IgD-negative memory B cell (primary cell): ENCODE results near the gene ST3GAL4. TPM values are rescaled to one million over a fixed set of nuclear protein-coding genes. Genes with fewer than 3 reads are reported as not detected.

ENCODE experiments used
- H3K27ac Mint-ChIP-seq, 3 donors: one replicate each; pipeline ENCODE4 v1.8.0; 2020 to 2022; ENCODE audit warnings: mild to moderate bottlenecking in 3 of 3, mixed read lengths in 3 of 3, moderate library complexity in 1 of 3
- H3K27me3 Mint-ChIP-seq: one replicate; pipeline ENCODE4 v1.8.0; 2021; ENCODE audit warnings: mixed read lengths
- H3K36me3 Mint-ChIP-seq: one replicate; pipeline ENCODE4 v1.8.0; 2020; ENCODE audit warnings: mild to moderate bottlenecking, mixed read lengths
- H3K4me1 Mint-ChIP-seq, 3 donors: one replicate each; pipeline ENCODE4 v1.8.0; 2020 to 2022; ENCODE audit warnings: mixed read lengths in 3 of 3, mild to moderate bottlenecking in 1 of 3
- H3K4me3 Mint-ChIP-seq, 4 donors: one replicate each; pipeline ENCODE4 v1.8.0; 2020 to 2022; ENCODE audit warnings: mild to moderate bottlenecking in 4 of 4, mixed read lengths in 4 of 4, moderate library complexity in 3 of 4
- H3K9me3 Mint-ChIP-seq, 3 donors: one replicate each; pipeline ENCODE4 v1.8.0; 2020 to 2021; ENCODE audit warnings: mixed read lengths in 3 of 3, mild to moderate bottlenecking in 1 of 3
- polyA plus RNA-seq: library from polyadenylated mRNA; unstranded; fragments of 300-500 nt; fragmentation: Illumina TruSeq; gene quantifications from one replicate; pipeline ENCODE4 v1.2.3, GENCODE V29; 2021

ST3GAL4 gene
- polyA plus RNA-seq, 1 donor from 2014 or later, result 3.6 TPM

DNA sequence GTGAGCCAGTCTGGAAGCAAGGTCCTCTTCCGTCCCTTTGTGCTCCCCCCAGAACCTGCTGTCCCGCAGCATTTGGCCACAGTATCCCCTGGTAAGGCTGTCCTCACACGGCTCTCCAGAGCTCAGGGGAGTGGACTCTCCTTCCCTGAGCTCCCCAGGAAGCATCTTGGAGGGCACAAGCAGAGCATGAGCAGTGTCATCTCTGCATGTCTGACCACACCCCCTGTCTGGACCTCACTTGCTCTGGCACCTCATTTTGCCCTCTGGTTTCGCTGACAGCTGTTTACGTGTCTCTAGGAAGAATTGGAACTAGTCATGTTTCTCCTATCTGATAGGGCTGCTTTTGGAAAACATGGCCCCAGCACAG is 36.1 kb upstream of the ST3GAL4 start:
- Mint-ChIP-seq H3K27me3 (no peaks in the 10 kb centered on the region), H3K9me3 (no peaks in the 10 kb centered on the region), H3K27ac (peak overlapping the region in 1 of 3 donors; percentile 53), H3K36me3 (peaks cover 23% of the 10 kb centered on the region), H3K4me1 (peaks cover 5 to 14% (median 8%) of the 10 kb centered on the region in 3 donors), H3K4me3 (no peak overlapping the region)

DNA sequence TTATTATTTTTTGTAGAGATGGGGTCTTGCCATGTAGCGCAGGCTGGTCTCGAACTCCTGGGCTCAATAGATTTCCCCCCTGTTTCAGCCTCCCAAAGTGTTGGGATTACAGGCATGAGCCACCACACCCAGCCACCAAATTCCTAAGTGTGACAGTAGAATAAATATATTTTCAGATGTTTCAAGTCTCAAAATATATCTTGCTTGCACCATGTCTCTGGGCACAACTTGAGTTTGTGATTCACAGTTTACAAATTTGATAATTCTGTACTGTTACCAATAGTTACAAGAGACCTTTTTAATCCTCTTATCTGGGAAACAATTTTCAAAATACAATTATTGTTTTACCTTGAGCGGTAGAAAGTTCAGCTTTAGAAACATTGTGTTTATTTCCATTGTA is 32.5 kb upstream of the ST3GAL4 start:
- Mint-ChIP-seq H3K4me1 (peaks cover 5 to 6% (median 5%) of the 10 kb centered on the region in 3 donors), H3K36me3 (peaks cover 16% of the 10 kb centered on the region), H3K9me3 (no peaks in the 10 kb centered on the region), H3K27ac (no peak overlapping the region), H3K4me3 (no peak overlapping the region), H3K27me3 (no peaks in the 10 kb centered on the region)

- H3K4me3 Mint-ChIP-seq, result no peak overlapping the region
- H3K4me1 Mint-ChIP-seq, result no peaks in the 10 kb centered on the region
- no peaks in the 10 kb centered on the region for H3K9me3 Mint-ChIP-seq
- H3K27ac Mint-ChIP-seq, result peak overlapping the region in 2 of 3 donors; percentile 54 to 90
- H3K36me3 Mint-ChIP-seq, result peaks cover 8% of the 10 kb centered on the region
- H3K27me3 Mint-ChIP-seq, result no peaks in the 10 kb centered on the region
Observed at GRCh38 chr11:126327281-126328000, 28.0 kb upstream of the ST3GAL4 start.

DNA sequence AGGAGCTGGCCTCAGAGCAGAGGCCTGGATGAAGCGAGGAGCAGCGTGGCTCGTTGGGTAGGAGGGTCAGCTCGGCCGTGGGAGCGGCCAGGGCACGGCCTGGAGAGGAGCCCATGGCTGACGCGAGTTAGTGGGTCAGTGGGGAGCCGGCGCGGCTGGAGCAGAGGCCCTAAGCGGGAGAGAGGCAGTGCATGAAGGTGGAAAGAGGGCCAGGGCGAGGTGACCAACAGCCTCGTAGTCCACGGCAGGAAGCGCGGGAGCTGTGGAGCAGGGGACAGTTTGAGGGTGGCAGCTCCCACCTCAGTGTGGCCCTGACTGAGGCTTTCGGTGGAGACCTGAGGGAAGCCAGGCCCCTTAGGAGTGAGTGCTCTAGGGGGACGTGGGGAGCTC is 27.5 kb upstream of the ST3GAL4 start:
- H3K27me3 Mint-ChIP-seq, result no peaks in the 10 kb centered on the region
- H3K27ac Mint-ChIP-seq, result no peak overlapping the region
- H3K4me1 Mint-ChIP-seq, result no peaks in the 10 kb centered on the region
- H3K9me3 Mint-ChIP-seq, result no peaks in the 10 kb centered on the region
- H3K4me3 Mint-ChIP-seq, result no peak overlapping the region
- H3K36me3 Mint-ChIP-seq, result peaks cover 8% of the 10 kb centered on the region

GRCh38 chr11:126328444-126328843 is 27.0 kb upstream of the ST3GAL4 start:
- H3K27me3 Mint-ChIP-seq, result no peaks in the 10 kb centered on the region
- H3K27ac Mint-ChIP-seq, result no peak overlapping the region
- H3K9me3 Mint-ChIP-seq, result no peaks in the 10 kb centered on the region
- H3K36me3 Mint-ChIP-seq, result peaks cover 8% of the 10 kb centered on the region
- H3K4me1 Mint-ChIP-seq, result no peaks in the 10 kb centered on the region
- no peak overlapping the region for H3K4me3 Mint-ChIP-seq

DNA sequence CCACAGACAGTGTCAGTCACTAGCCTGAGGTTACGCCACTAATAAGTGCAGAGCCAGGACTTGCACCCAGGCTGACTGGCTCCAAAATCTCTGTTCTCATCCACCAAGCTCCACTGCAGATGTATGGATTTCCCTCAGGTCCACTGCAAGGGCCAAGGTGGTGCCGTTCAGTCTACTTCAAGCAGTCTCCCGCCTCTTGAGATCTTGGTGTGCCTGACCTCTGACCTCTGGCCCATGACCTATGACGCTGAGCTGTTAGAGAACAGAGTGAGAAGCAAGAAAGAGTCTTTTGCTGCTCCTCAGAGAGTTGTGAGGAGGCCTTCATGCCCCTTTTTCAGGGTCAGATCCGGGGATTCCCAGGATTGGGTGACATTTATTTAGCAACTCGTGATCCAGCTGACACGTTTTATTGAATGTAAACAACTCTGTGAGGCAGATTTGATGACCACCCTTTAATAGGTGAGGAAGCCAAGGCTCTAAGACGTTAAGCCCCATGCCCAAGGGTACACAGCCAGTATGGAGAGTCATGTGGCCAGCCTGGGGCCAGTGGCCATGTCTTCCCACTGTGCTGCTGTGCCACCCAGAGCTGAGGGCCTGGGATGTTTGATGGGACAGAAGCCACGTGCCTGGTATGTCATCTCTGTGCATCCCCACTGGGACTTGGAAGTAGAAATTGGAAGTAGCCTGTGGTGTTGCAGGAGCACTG is 26.4 kb upstream of the ST3GAL4 start:
- H3K4me1 Mint-ChIP-seq, result no peaks in the 10 kb centered on the region
- no peaks in the 10 kb centered on the region for H3K27me3 Mint-ChIP-seq
- no peak overlapping the region for H3K27ac Mint-ChIP-seq
- H3K36me3 Mint-ChIP-seq, result peaks cover 7% of the 10 kb centered on the region
- H3K9me3 Mint-ChIP-seq, result no peaks in the 10 kb centered on the region
- H3K4me3 Mint-ChIP-seq, result peak overlapping the region in 1 of 4 donors; percentile 74

DNA sequence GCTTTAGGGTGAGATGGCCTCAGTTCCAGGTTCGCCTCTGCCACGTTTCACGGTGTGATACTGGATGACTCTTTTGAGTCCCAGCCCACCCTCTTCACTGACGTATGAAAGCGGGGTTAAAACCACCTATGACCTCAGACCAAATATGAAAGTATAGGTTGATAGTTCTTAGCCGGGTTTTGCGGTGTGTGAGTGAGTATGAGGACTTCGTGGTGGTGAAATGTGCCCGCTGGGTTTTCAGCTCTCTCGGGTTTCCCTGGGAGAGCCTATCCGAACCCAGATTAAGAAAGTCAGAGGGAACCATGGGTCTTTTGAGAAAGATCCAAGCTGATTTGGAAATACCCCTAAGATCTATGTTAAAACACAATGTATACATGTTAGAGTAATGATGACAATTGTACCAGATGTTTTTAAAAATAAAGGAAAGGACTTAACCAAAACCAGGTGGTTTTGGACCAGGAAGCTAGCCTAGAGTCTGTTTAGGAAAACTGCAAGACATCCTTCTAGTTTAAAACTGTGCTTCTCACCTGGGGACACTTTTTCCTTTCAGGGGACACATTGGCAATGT is 25.8 kb upstream of the ST3GAL4 start:
- H3K36me3 Mint-ChIP-seq, result peaks cover 7% of the 10 kb centered on the region

GRCh38 chr11:126331286-126331685 is 24.2 kb upstream of the ST3GAL4 start:
- peak overlapping the region in 1 of 3 donors; percentile 71 for H3K27ac Mint-ChIP-seq
- no peaks in the 10 kb centered on the region for H3K9me3 Mint-ChIP-seq
- no peak overlapping the region for H3K4me3 Mint-ChIP-seq
- peaks cover 5% of the 10 kb centered on the region for H3K36me3 Mint-ChIP-seq
- H3K4me1 Mint-ChIP-seq, result no peaks in the 10 kb centered on the region
- no peaks in the 10 kb centered on the region for H3K27me3 Mint-ChIP-seq

More for the DNA sequence above, 25.8 kb upstream of the ST3GAL4 start:
- no peaks in the 10 kb centered on the region for H3K4me1 Mint-ChIP-seq
- no peaks in the 10 kb centered on the region for H3K27me3 Mint-ChIP-seq
- no peaks in the 10 kb centered on the region for H3K9me3 Mint-ChIP-seq
- H3K27ac Mint-ChIP-seq, result no peak overlapping the region
- H3K4me3 Mint-ChIP-seq, result peak overlapping the region in 1 of 4 donors; percentile 74

- no peaks in the 10 kb centered on the region for H3K4me1 Mint-ChIP-seq
- H3K4me3 Mint-ChIP-seq, result peak overlapping the region in 1 of 4 donors; percentile 39
- peak overlapping the region in 1 of 3 donors; percentile 46 for H3K27ac Mint-ChIP-seq
- no peaks in the 10 kb centered on the region for H3K27me3 Mint-ChIP-seq
- H3K36me3 Mint-ChIP-seq, result peaks cover 3% of the 10 kb centered on the region
- no peaks in the 10 kb centered on the region for H3K9me3 Mint-ChIP-seq
Observed at GRCh38 chr11:126332221-126332711, 23.2 kb upstream of the ST3GAL4 start.

DNA sequence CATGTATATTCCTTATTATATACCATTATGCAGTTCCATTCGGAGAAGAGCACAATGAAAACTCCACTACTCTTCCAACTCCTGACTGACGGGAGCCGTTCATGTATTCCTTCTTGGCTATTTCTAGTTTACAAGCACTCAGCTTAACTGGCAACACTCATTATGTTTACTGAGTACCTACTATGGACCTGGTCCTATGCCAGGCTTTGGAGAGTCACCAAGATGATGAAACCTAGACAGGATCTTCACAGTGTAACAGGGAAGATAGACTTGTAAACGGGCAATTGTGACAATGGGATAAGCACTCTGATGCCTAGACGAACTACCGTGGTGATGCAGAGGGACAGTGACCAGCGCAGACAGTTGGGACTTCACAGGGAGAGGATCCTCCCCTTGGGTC is 22.3 kb upstream of the ST3GAL4 start:
- Mint-ChIP-seq H3K4me1 (no peaks in the 10 kb centered on the region), H3K27ac (no peak overlapping the region), H3K36me3 (peaks cover 1% of the 10 kb centered on the region), H3K27me3 (no peaks in the 10 kb centered on the region), H3K4me3 (no peak overlapping the region), H3K9me3 (no peaks in the 10 kb centered on the region)

DNA sequence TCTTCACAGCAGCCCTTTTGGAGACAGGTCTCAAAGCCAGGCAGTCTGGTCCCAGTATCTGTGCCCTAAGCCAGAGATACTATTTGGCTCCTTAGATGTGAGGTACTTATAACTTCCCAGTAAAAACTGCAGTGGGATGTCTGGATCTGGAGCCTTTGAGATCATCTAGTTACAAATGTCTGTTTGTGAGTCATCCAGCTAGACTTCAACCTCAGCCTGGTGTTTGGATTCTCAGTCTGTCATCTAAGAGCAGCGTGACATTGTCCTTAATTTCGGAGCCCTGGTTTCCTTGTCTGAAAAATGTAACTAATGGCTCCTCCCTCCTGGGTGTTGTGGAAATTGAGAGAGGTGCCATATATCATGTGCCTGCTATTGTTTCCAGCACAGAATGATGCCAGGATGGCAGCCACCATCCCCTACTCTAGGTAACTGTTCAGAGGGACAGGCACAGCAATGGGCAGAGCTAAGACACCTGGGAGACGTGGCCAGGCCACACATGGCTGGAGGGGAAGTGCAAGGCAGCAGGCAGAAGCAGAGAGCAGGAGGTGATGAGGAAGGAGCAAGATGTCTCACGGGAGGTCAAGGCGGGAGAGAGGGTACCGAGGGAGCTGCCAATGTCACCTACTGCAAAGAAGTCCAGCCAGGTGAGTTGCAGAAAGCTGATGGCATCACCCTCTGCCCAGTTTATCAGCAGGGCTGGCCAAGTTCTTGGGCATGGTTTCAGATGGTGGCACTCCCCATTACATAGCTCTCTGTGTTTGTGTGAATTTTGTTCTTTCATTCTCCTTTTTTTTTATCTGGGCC is 20.6 kb upstream of the ST3GAL4 start:
- Mint-ChIP-seq H3K4me3 (no peak overlapping the region), H3K4me1 (no peaks in the 10 kb centered on the region), H3K27ac (peak overlapping the region in 1 of 3 donors; percentile 61), H3K9me3 (no peaks in the 10 kb centered on the region), H3K27me3 (no peaks in the 10 kb centered on the region), H3K36me3 (peaks cover 1% of the 10 kb centered on the region)

DNA sequence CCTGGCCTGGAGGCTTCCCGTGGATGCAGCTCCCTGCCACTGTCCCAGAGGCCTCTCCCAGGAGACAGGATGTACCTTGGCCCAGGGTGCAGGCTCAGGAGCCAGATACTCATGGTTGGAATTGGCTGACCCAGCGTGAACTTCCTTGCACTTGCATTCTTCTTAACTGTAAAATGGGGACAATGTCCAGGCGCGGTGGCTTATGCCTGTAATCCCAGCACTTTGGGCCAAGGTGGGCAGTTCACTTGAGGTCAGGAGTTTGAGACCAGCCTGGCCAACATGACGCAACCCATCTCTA is 20.1 kb upstream of the ST3GAL4 start:
- no peak overlapping the region for H3K27ac Mint-ChIP-seq
- no peak overlapping the region for H3K4me3 Mint-ChIP-seq

DNA sequence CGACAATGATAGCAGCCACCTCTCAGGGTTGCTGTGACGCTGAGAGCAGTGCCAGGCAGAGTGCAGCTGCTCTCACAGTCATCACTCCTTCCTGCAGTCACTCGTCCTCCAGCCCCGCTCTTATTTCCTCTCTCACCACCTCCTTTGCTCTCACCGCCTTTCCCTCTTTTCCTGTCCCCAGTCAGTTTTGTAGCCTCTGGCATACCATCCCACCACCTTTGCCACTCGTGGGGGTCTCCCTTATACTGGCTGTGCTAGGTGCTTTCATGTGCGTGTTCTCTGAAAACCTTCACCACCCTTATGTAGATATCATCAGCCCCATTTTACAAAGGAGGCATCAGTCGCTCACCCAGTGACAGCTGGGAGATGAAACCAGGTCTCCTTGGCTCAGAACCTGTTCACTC is 19.3 kb upstream of the ST3GAL4 start:
- Mint-ChIP-seq H3K36me3 (peaks cover 6% of the 10 kb centered on the region), H3K4me3 (no peak overlapping the region), H3K4me1 (no peaks in the 10 kb centered on the region), H3K9me3 (no peaks in the 10 kb centered on the region), H3K27me3 (no peaks in the 10 kb centered on the region), H3K27ac (no peak overlapping the region)

More for the DNA sequence above, 20.1 kb upstream of the ST3GAL4 start:
- H3K27me3 Mint-ChIP-seq, result no peaks in the 10 kb centered on the region
- H3K4me1 Mint-ChIP-seq, result no peaks in the 10 kb centered on the region
- H3K9me3 Mint-ChIP-seq, result no peaks in the 10 kb centered on the region
- H3K36me3 Mint-ChIP-seq, result peaks cover 1% of the 10 kb centered on the region

DNA sequence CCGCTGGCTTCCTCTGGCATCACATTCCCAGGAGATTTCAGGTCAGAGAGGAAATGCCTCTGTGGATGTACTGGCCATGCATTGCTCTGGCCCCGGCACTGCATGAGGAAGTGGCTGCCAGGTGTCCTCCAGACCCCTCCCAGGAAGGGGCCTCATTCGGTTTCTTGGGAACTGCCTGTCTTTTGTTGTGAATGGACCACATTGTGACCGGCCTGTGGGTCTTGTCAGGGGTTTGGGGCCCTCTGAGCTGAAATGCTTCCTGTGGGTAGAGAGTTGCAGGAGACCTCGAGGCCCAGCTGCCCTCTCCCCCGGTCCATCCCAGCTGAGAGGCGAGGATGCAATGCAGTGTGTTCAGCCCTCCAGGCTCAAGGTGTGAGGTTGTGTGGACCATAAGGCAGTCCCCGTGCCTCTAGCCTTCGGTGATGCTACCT is 18.8 kb upstream of the ST3GAL4 start:
- no peaks in the 10 kb centered on the region for H3K27me3 Mint-ChIP-seq
- peaks cover 8% of the 10 kb centered on the region for H3K36me3 Mint-ChIP-seq
- H3K9me3 Mint-ChIP-seq, result no peaks in the 10 kb centered on the region
- H3K27ac Mint-ChIP-seq, result no peak overlapping the region
- H3K4me3 Mint-ChIP-seq, result no peak overlapping the region
- H3K4me1 Mint-ChIP-seq, result no peaks in the 10 kb centered on the region

DNA sequence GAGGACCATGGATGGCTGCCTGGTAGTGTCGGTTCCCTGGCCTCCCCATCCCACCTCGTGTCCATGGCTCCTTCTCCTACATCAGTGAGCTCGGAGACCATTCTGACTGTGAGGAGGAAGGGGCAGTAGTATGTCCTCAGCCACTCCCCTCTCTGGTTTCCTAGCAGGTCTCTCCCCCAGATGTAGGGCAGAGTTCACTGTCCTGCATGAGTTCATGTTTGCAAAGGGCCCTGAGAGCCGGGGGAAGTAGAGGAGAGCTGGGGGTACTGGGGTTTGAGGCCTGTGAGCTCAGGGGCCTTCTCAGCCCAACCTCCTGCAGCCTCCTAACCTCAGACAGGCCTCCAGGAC is 18.4 kb upstream of the ST3GAL4 start:
- no peak overlapping the region for H3K27ac Mint-ChIP-seq
- H3K9me3 Mint-ChIP-seq, result no peaks in the 10 kb centered on the region
- no peak overlapping the region for H3K4me3 Mint-ChIP-seq
- H3K4me1 Mint-ChIP-seq, result no peaks in the 10 kb centered on the region
- peaks cover 8% of the 10 kb centered on the region for H3K36me3 Mint-ChIP-seq
- no peaks in the 10 kb centered on the region for H3K27me3 Mint-ChIP-seq
